HG03460 (cell line): ENCODE results near the gene DNAJC2.
"Not testable (repeated sequence)": the region's sequence is repeated elsewhere in the genome, so short reads cannot be mapped to it uniquely, and the experiment has no call there.

Experiments
- ATAC-seq: cut with Tn5 transposase; IDR thresholded peaks from one replicate; pipeline ENCODE4 v1.9.1; 2021; ENCODE audit not compliant: unreplicated experiment

DNAJC2 gene

GRCh38 chr7:103343332-103343731, 1.2 kb downstream of the DNAJC2 start:
- no peak for ATAC-seq

GRCh38 chr7:103341466-103341865, 3.1 kb downstream of the DNAJC2 start:
- ATAC-seq, result no peak

GRCh38 chr7:103338864-103339263, 5.7 kb downstream of the DNAJC2 start:
- ATAC-seq, result no peak

- ATAC-seq, result no peak
Measured at GRCh38 chr7:103336761-103337160, 7.8 kb downstream of the DNAJC2 start.

- ATAC-seq, result no peak
Measured at GRCh38 chr7:103325744-103326143, 18.8 kb downstream of the DNAJC2 start.

GRCh38 chr7:103317009-103317408, 27.6 kb downstream of the DNAJC2 start:
- no peak for ATAC-seq

GRCh38 chr7:103316380-103316941, 28.1 kb downstream of the DNAJC2 start:
- no peak for ATAC-seq

- no peak for ATAC-seq
Measured at GRCh38 chr7:103314852-103315251, 29.7 kb downstream of the DNAJC2 start.

- no peak for ATAC-seq
Measured at GRCh38 chr7:103307503-103308231, 36.9 kb downstream of the DNAJC2 start.

GRCh38 chr7:103301441-103301840, 43.1 kb downstream of the DNAJC2 start:
- ATAC-seq, result no peak

- ATAC-seq, result no peak
Measured at GRCh38 chr7:103299660-103300059, 44.9 kb downstream of the DNAJC2 start.

- no peak for ATAC-seq
Measured at GRCh38 chr7:103297837-103298179, 46.8 kb downstream of the DNAJC2 start.

- peak; percentile 91 for ATAC-seq
Measured at GRCh38 chr7:103296901-103297836, 47.4 kb downstream of the DNAJC2 start, which contains the start of gene PMPCB. PMPCB (plus strand) TSS chr7:103297435; CDS start chr7:103297460, 25 bp downstream.

GRCh38 chr7:103293526-103293925, 51.0 kb downstream of the DNAJC2 start:
- ATAC-seq, result no peak

- ATAC-seq, result no peak
Measured at GRCh38 chr7:103292122-103292521, 52.4 kb downstream of the DNAJC2 start.

GRCh38 chr7:103282802-103283427, 61.7 kb downstream of the DNAJC2 start:
- ATAC-seq, result not testable (repeated sequence)

GRCh38 chr7:103280803-103281155, 63.8 kb downstream of the DNAJC2 start:
- ATAC-seq, result peak; percentile 17

- peak; percentile 89 for ATAC-seq
Measured at GRCh38 chr7:103279963-103280802, 64.4 kb downstream of the DNAJC2 start.

- ATAC-seq, result peak; percentile 40
Measured at GRCh38 chr7:103279636-103279962, 65.0 kb downstream of the DNAJC2 start.

- not testable (repeated sequence) for ATAC-seq
Measured at GRCh38 chr7:103278195-103278594, 66.4 kb downstream of the DNAJC2 start.
